Osteocyte (in vitro differentiated cells): ENCODE measurements around the gene IL20RB. TPM values are rescaled to one million over a fixed set of nuclear protein-coding genes. Genes with fewer than 3 reads are reported as not detected.
"Not testable (repeated sequence)": the region's sequence is repeated elsewhere in the genome, so short reads cannot be mapped to it uniquely, and the experiment has no call there.

ENCODE experiments used
- DNase-seq: peaks from one replicate; pipeline ENCODE4 v3.0.0; 2021; ENCODE audit warnings: mixed read lengths; ENCODE audit not compliant: unreplicated experiment; ENCODE audit errors: extremely low spot score
- H3K27ac Mint-ChIP-seq: one replicate; pipeline ENCODE4 v1.8.0; 2021; ENCODE audit warnings: mild to moderate bottlenecking, mixed read lengths; ENCODE audit not compliant: unreplicated experiment
- H3K27me3 Mint-ChIP-seq: one replicate; pipeline ENCODE4 v1.8.0; 2021; ENCODE audit warnings: mixed read lengths; ENCODE audit not compliant: unreplicated experiment
- H3K36me3 Mint-ChIP-seq: one replicate; pipeline ENCODE4 v1.8.0; 2021; ENCODE audit warnings: mixed read lengths; ENCODE audit not compliant: unreplicated experiment
- H3K4me1 Mint-ChIP-seq: one replicate; pipeline ENCODE4 v1.8.0; 2021; ENCODE audit warnings: mixed read lengths; ENCODE audit not compliant: unreplicated experiment
- H3K4me3 Mint-ChIP-seq: one replicate; pipeline ENCODE4 v1.8.0; 2021; ENCODE audit warnings: mild to moderate bottlenecking, moderate library complexity, mixed read lengths; ENCODE audit not compliant: unreplicated experiment
- H3K9me3 Mint-ChIP-seq: one replicate; pipeline ENCODE4 v1.8.0; 2021; ENCODE audit warnings: mixed read lengths; ENCODE audit not compliant: unreplicated experiment
- CTCF ChIP-seq: fragments of 200-600 bp; sonication (generic); IDR thresholded peaks from 2 replicates; pipeline ENCODE4 v1.5.0; 2021; ENCODE audit warnings: antibody characterized with exemption, mild to moderate bottlenecking, moderate library complexity
- total RNA-seq: library from RNA; stranded (reverse); gene quantifications from 2 replicates; pipeline ENCODE4 v1.2.1, GENCODE V29; 2021

Gene IL20RB
- total RNA-seq, 1 donor from 2014 or later, result not detected

- Mint-ChIP-seq H3K27ac (no peak overlapping the region), H3K9me3 (no peaks in the 10 kb centered on the region), H3K4me1 (peaks cover 3% of the 10 kb centered on the region), H3K36me3 (no peaks in the 10 kb centered on the region), H3K27me3 (no peaks in the 10 kb centered on the region), H3K4me3 (no peak overlapping the region)
- no peak for TF ChIP-seq CTCF
- no peak for DNase-seq
These were observed 24.2 kb downstream of the IL20RB start for GRCh38 chr3:136982033-136982432.

- Mint-ChIP-seq H3K9me3 (no peaks in the 10 kb centered on the region), H3K36me3 (no peaks in the 10 kb centered on the region), H3K4me1 (peaks cover 3% of the 10 kb centered on the region), H3K4me3 (no peak overlapping the region), H3K27ac (no peak overlapping the region), H3K27me3 (no peaks in the 10 kb centered on the region)
- no peak for DNase-seq
- TF ChIP-seq CTCF, result no peak
These were observed 24.8 kb downstream of the IL20RB start for GRCh38 chr3:136982520-136983138.

- no peak for DNase-seq
These were observed 27.1 kb downstream of the IL20RB start for GRCh38 chr3:136984837-136985236.

GRCh38 chr3:136987398-136987980 lies 29.7 kb downstream of the IL20RB start:
- not testable (repeated sequence) for H3K36me3 Mint-ChIP-seq, DNase-seq, H3K27me3 Mint-ChIP-seq, H3K9me3 Mint-ChIP-seq, H3K4me3 Mint-ChIP-seq, H3K4me1 Mint-ChIP-seq, H3K27ac Mint-ChIP-seq

More at GRCh38 chr3:136984837-136985236, 27.1 kb downstream of the IL20RB start:
- Mint-ChIP-seq H3K4me3 (no peak overlapping the region), H3K9me3 (no peaks in the 10 kb centered on the region), H3K4me1 (peaks cover 3% of the 10 kb centered on the region), H3K27ac (no peak overlapping the region), H3K27me3 (no peaks in the 10 kb centered on the region), H3K36me3 (no peaks in the 10 kb centered on the region)
- TF ChIP-seq CTCF, result no peak

- Mint-ChIP-seq H3K9me3 (no peaks in the 10 kb centered on the region), H3K36me3 (no peaks in the 10 kb centered on the region), H3K4me3 (no peak overlapping the region), H3K4me1 (peaks cover 3% of the 10 kb centered on the region), H3K27me3 (no peaks in the 10 kb centered on the region), H3K27ac (no peak overlapping the region)
- DNase-seq, result no peak
- no peak for TF ChIP-seq CTCF
These were observed 30.9 kb downstream of the IL20RB start for GRCh38 chr3:136988651-136989050.
